Measurements from ENCODE around the gene AP1M1. TPM values are rescaled to one million over a fixed set of nuclear protein-coding genes. Genes with fewer than 3 reads are reported as not detected.

Gene AP1M1
- total RNA-seq, 1 experiment from 2014 or later, result 88.7 TPM

GRCh38 chr19:16213076-16213475 is 15.4 kb downstream of the AP1M1 start:
- BruUV-seq (replicated peaks), result no TSS peak
- POLR2A ChIA-PET, result no interaction called here

GRCh38 chr19:16216744-16217670 is 19.3 kb downstream of the AP1M1 start:
- DNase-seq (ENCODE audit: low read depth, low spot score) (no peak), ATAC-seq (peak; percentile 42)
- BruUV-seq (replicated peaks), result no TSS peak
- H3K27me3 ChIP-seq (ENCODE audit: control insufficient read depth, insufficient read depth, low read length), result no peaks in the 10 kb centered on the region
- no peak overlapping the region for H3K4me3 ChIP-seq (ENCODE audit: low read depth in 2 of 2, low read length in 2 of 2)
- H3K9me3 ChIP-seq (ENCODE audit: control insufficient read depth, insufficient read depth, low read depth, low read length), result peaks cover 8% of the 10 kb centered on the region; the same call in 1 of the 2 replicates
- H3K27ac ChIP-seq (ENCODE audit: low read length), result no peak overlapping the region
- no peaks in the 10 kb centered on the region for H3K36me3 ChIP-seq (ENCODE audit: control insufficient read depth, insufficient read depth, low read length)
- ChIA-PET POLR2A (no interaction called here), CTCF (no interaction called here)
- no peaks in the 10 kb centered on the region for H3K4me1 ChIP-seq (ENCODE audit: control insufficient read depth, insufficient read depth, low read length)
- intact Hi-C loops (cut with micrococcal nuclease; ENCODE audit: unreplicated experiment), result no loop called here
- in situ Hi-C loops (cut with HindIII; ENCODE audit: low pct_unique_long_range_greater_than_20kb, low sequenced_read_pairs), result no loop called here
- TF ChIP-seq POLR2AphosphoS5 (IDR thresholded peaks at IDR 0.05; ENCODE audit: low read depth, low read length) (no peak), SIN3A (IDR thresholded peaks at IDR 0.05; ENCODE audit: borderline replicate concordance, insufficient read depth, low read depth, low read length) (no peak), CTCF (IDR thresholded peaks at IDR 0.05) (no peak), TCF7L2 (IDR thresholded peaks at IDR 0.05; ENCODE audit: low read depth, low read length) (no peak)

More at GRCh38 chr19:16213076-16213475, 15.4 kb downstream of the AP1M1 start:
- intact Hi-C loops (cut with micrococcal nuclease; ENCODE audit: unreplicated experiment), result no loop called here
- H3K27me3 ChIP-seq (ENCODE audit: control insufficient read depth, insufficient read depth, low read length), result no peaks in the 10 kb centered on the region
- DNase-seq (ENCODE audit: low read depth, low spot score) (no peak), ATAC-seq (no peak)
- TF ChIP-seq REST (IDR thresholded peaks at IDR 0.05; ENCODE audit: insufficient read depth in 1 of 2, low read depth in 2 of 2, low read length in 1 of 2) (no peak), TCF7L2 (IDR thresholded peaks at IDR 0.05; ENCODE audit: low read depth, low read length) (no peak), CTCF (IDR thresholded peaks at IDR 0.05) (no peak), POLR2AphosphoS5 (IDR thresholded peaks at IDR 0.05; ENCODE audit: low read depth, low read length) (no peak), SIN3A (IDR thresholded peaks at IDR 0.05; ENCODE audit: borderline replicate concordance, insufficient read depth, low read depth, low read length) (no peak)
- in situ Hi-C loops (cut with HindIII; ENCODE audit: low pct_unique_long_range_greater_than_20kb, low sequenced_read_pairs), result no loop called here
- no peaks in the 10 kb centered on the region for H3K9me3 ChIP-seq (ENCODE audit: control insufficient read depth, insufficient read depth, low read depth, low read length)
- CTCF ChIA-PET, result no interaction called here
- no peaks in the 10 kb centered on the region for H3K4me1 ChIP-seq (ENCODE audit: control insufficient read depth, insufficient read depth, low read length)
- H3K27ac ChIP-seq (ENCODE audit: low read length), result no peak overlapping the region
- H3K36me3 ChIP-seq (ENCODE audit: control insufficient read depth, insufficient read depth, low read length), result no peaks in the 10 kb centered on the region; the same call in 1 of the 2 replicates
- H3K4me3 ChIP-seq (ENCODE audit: low read depth in 2 of 2, low read length in 2 of 2), result no peak overlapping the region

All from Panc1 (cell line).